ENCODE measurements around the gene KRTAP4-4. TPM values are rescaled to one million over a fixed set of nuclear protein-coding genes. Genes with fewer than 3 reads are reported as not detected.

Gene KRTAP4-4
- total RNA-seq, result not detected in 2 replicates

GRCh38 chr17:41160648-41161047 lies at the start of gene KRTAP4-4:
TSS of gene KRTAP4-4 (minus strand) at chr17:41160748. CDS start at chr17:41160691, 57 bp downstream.

GRCh38 chr17:41189837-41190318 lies 29.3 kb upstream of the KRTAP4-4 start, which contains the start of gene KRTAP9-1:
TSS of gene KRTAP9-1 (plus strand) at chr17:41189887. CDS start at chr17:41189887, 0 bp downstream.

GRCh38 chr17:41184480-41184961 lies 24.0 kb upstream of the KRTAP4-4 start, which contains the start of gene KRTAP4-1:
TSS of gene KRTAP4-1 (minus strand) at chr17:41184911. CDS start at chr17:41184854, 57 bp downstream.

GRCh38 chr17:41177727-41178271 lies 17.3 kb upstream of the KRTAP4-4 start, which contains the start of gene KRTAP4-2:
TSS of gene KRTAP4-2 (minus strand) at chr17:41178221. CDS start at chr17:41178164, 57 bp downstream.

GRCh38 chr17:41168121-41168520 lies 7.6 kb upstream of the KRTAP4-4 start, which contains the start of gene KRTAP4-3:
TSS of gene KRTAP4-3 (minus strand) at chr17:41168221. CDS start at chr17:41168172, 49 bp downstream.

GRCh38 chr17:41149652-41149985 lies 10.9 kb downstream of the KRTAP4-4 start, which contains the start of gene KRTAP4-5:
TSS of gene KRTAP4-5 (minus strand) at chr17:41149825. CDS start at chr17:41149767, 58 bp downstream.

GRCh38 chr17:41140360-41141131 lies 20.0 kb downstream of the KRTAP4-4 start, which contains the start of gene KRTAP4-6:
TSS of gene KRTAP4-6 (minus strand) at chr17:41140544. CDS start at chr17:41140487, 57 bp downstream.

GRCh38 chr17:41123991-41124371 lies 36.6 kb downstream of the KRTAP4-4 start, which contains the start of gene KRTAP4-12:
TSS of gene KRTAP4-12 (minus strand) at chr17:41124182. CDS start at chr17:41124122, 60 bp downstream.

GRCh38 chr17:41117846-41118386 lies 42.6 kb downstream of the KRTAP4-4 start, which contains the start of gene KRTAP4-11:
TSS of gene KRTAP4-11 (minus strand) at chr17:41118373. CDS start at chr17:41118315, 58 bp downstream.

Other genes starting within 250 kb of the KRTAP4-4 start
- not detected in 2 replicates for gene KRT23, start 223.1 kb downstream of the KRTAP4-4 start, total RNA-seq
- not detected in 2 replicates for gene KRT39, start 193.8 kb downstream of the KRTAP4-4 start, total RNA-seq
- not detected in 2 replicates for gene KRT40, start 176.4 kb downstream of the KRTAP4-4 start, total RNA-seq
- gene KRTAP3-3, start 166.6 kb downstream of the KRTAP4-4 start, total RNA-seq, result not detected in 2 replicates
- not detected in 2 replicates for gene KRTAP3-2, start 160.8 kb downstream of the KRTAP4-4 start, total RNA-seq
- gene KRTAP3-1, start 151.6 kb downstream of the KRTAP4-4 start, total RNA-seq, result not detected in 2 replicates
- gene KRTAP1-5, start 133.5 kb downstream of the KRTAP4-4 start, total RNA-seq, result 0.72 and 1.6 TPM in 2 replicates
- gene KRTAP1-4, start 130.6 kb downstream of the KRTAP4-4 start, total RNA-seq, result not detected in 2 replicates
- gene KRTAP1-3, start 125.9 kb downstream of the KRTAP4-4 start, total RNA-seq, result not detected in 2 replicates
- gene KRTAP1-1, start 119.3 kb downstream of the KRTAP4-4 start, total RNA-seq, result not detected in 2 replicates
- not detected in 2 replicates for gene KRTAP2-1, start 113.4 kb downstream of the KRTAP4-4 start, total RNA-seq
- not detected in 2 replicates for gene KRTAP2-2, start 105.5 kb downstream of the KRTAP4-4 start, total RNA-seq
- 0.56 TPM in 1 of 2 replicates, not detected in the other for gene KRTAP2-3, start 100.6 kb downstream of the KRTAP4-4 start, total RNA-seq
- not detected in 2 replicates for gene KRTAP2-4, start 94.9 kb downstream of the KRTAP4-4 start, total RNA-seq
- not detected in 2 replicates for gene KRTAP4-7, start 76.6 kb downstream of the KRTAP4-4 start, total RNA-seq
- not detected in 2 replicates for gene KRTAP4-8, start 62.6 kb downstream of the KRTAP4-4 start, total RNA-seq
- gene KRTAP4-16, start 58.5 kb downstream of the KRTAP4-4 start, total RNA-seq, result not detected in 2 replicates
- not detected in 2 replicates for gene KRTAP4-9, start 55.4 kb downstream of the KRTAP4-4 start, total RNA-seq
- gene KRTAP4-11, start 42.4 kb downstream of the KRTAP4-4 start, total RNA-seq, result not detected in 2 replicates
- not detected in 2 replicates for gene KRTAP4-12, start 36.6 kb downstream of the KRTAP4-4 start, total RNA-seq
- gene KRTAP4-6, start 20.2 kb downstream of the KRTAP4-4 start, total RNA-seq, result not detected in 2 replicates
- not detected in 2 replicates for gene KRTAP4-5, start 10.9 kb downstream of the KRTAP4-4 start, total RNA-seq
- gene KRTAP4-3, start 7.5 kb upstream of the KRTAP4-4 start, total RNA-seq, result not detected in 2 replicates
- not detected in 2 replicates for gene KRTAP4-2, start 17.5 kb upstream of the KRTAP4-4 start, total RNA-seq
- gene KRTAP4-1, start 24.2 kb upstream of the KRTAP4-4 start, total RNA-seq, result not detected in 2 replicates
- gene KRTAP9-1, start 29.1 kb upstream of the KRTAP4-4 start, total RNA-seq, result not detected in 2 replicates
- not detected in 2 replicates for gene KRTAP9-2, start 65.9 kb upstream of the KRTAP4-4 start, total RNA-seq
- gene KRTAP9-3, start 71.7 kb upstream of the KRTAP4-4 start, total RNA-seq, result not detected in 2 replicates
- not detected in 2 replicates for gene KRTAP9-8, start 77.3 kb upstream of the KRTAP4-4 start, total RNA-seq
- not detected in 2 replicates for gene KRTAP9-4, start 88.9 kb upstream of the KRTAP4-4 start, total RNA-seq
- not detected in 2 replicates for gene KRTAP9-9, start 94.6 kb upstream of the KRTAP4-4 start, total RNA-seq
- gene KRTAP9-6, start 104.6 kb upstream of the KRTAP4-4 start, total RNA-seq, result not detected in 2 replicates
- not detected in 2 replicates for gene KRTAP9-7, start 115.0 kb upstream of the KRTAP4-4 start, total RNA-seq
- gene KRTAP29-1, start 142.1 kb upstream of the KRTAP4-4 start, total RNA-seq, result not detected in 2 replicates
- not detected in 2 replicates for gene KRTAP16-1, start 148.6 kb upstream of the KRTAP4-4 start, total RNA-seq
- not detected in 2 replicates for gene KRTAP17-1, start 155.0 kb upstream of the KRTAP4-4 start, total RNA-seq
- not detected in 2 replicates for gene KRT33A, start 190.1 kb upstream of the KRTAP4-4 start, total RNA-seq
- not detected in 2 replicates for gene KRT33B, start 209.1 kb upstream of the KRTAP4-4 start, total RNA-seq
- 0.20 and 0.46 TPM in 2 replicates for gene KRT34, start 221.6 kb upstream of the KRTAP4-4 start, total RNA-seq
- not detected in 2 replicates for gene KRT31, start 236.9 kb upstream of the KRTAP4-4 start, total RNA-seq

Data from smooth muscle cell of the pulmonary artery (primary cell).